Gastroesophageal sphincter (tissue), 4 donors: ENCODE data around the gene IKZF3. TPM values are rescaled to one million over a fixed set of nuclear protein-coding genes. Genes with fewer than 3 reads are reported as not detected.

Source experiments
- ATAC-seq: fragments of 150-250 bp; one replicate; pipeline ENCODE4 v1.9.1; 2016; ENCODE audit warnings: mild to moderate bottlenecking, moderate library complexity
- H3K27ac ChIP-seq, 4 donors: fragments of 200-600 bp; sonication (generic) in 3 of 4; 1 replicate in 3 of 4; 2 replicates in 1 of 4; pipeline ENCODE4 v1.5.1; 2016 to 2019
- H3K27me3 ChIP-seq: fragments of 200-600 bp; sonication (generic); one replicate; pipeline ENCODE4 v1.5.1; 2019
- H3K36me3 ChIP-seq, 2 donors: fragments of 200-600 bp; sonication (generic); one replicate each; pipeline ENCODE4 v1.5.1; 2019; ENCODE audit warnings: control low read depth in 1 of 2
- H3K4me1 ChIP-seq, 3 donors: fragments of 200-600 bp; sonication (generic); 1 replicate in 2 of 3; 2 replicates in 1 of 3; pipeline ENCODE4 v1.5.1; 2016 to 2019; ENCODE audit warnings: control low read depth in 2 of 3
- H3K4me3 ChIP-seq, 2 donors: fragments of 200-600 bp; sonication (generic); one replicate each; pipeline ENCODE4 v1.5.1; 2019; ENCODE audit warnings: mild to moderate bottlenecking in 1 of 2, moderate library complexity in 1 of 2
- H3K9me3 ChIP-seq, 3 donors: fragments of 200-600 bp; sonication (generic); one replicate each; pipeline ENCODE4 v1.5.1; 2017 to 2019; ENCODE audit warnings: control low read depth in 2 of 3
- CTCF ChIP-seq, 4 experiments: fragments of 200-600 bp in 2 of 4; fragments of 450-650 bp in 2 of 4; sonication (generic) in 1 of 4; IDR thresholded peaks; one replicate each; pipeline ENCODE4 v1.5.1; 2017 to 2019; ENCODE audit warnings: antibody characterized with exemption in 4 of 4, mild to moderate bottlenecking in 2 of 4, moderate library complexity in 2 of 4
- EP300 ChIP-seq: sonication (generic); formaldehyde crosslinking; IDR thresholded peaks from one replicate; pipeline ENCODE4 v1.6.1; 2017; ENCODE audit warnings: antibody characterized with exemption, mild to moderate bottlenecking
- POLR2A ChIP-seq, 2 donors: fragments of 450-650 bp; IDR thresholded peaks; one replicate each; pipeline ENCODE4 v1.6.1; 2017; ENCODE audit warnings: antibody characterized with exemption in 2 of 2, mild to moderate bottlenecking in 2 of 2, moderate library complexity in 1 of 2
- POLR2AphosphoS5 ChIP-seq: sonication (generic); formaldehyde crosslinking; IDR thresholded peaks from one replicate; pipeline ENCODE4 v1.6.1; 2017; ENCODE audit warnings: antibody characterized with exemption
- WGBS, 2 donors: methylation state at CpG; one replicate each; pipeline ENCODE4 v1.1.5; 2018; ENCODE audit warnings: low coverage in 1 of 2; 5-methylcytosine and 5-hydroxymethylcytosine counted together
- total RNA-seq, 4 donors: library from RNA; depleted of rRNA; stranded (reverse); fragments of >200 nt; gene quantifications; one replicate each; pipeline ENCODE4 v1.1.0, GENCODE V29; 2016

IKZF3 gene
- total RNA-seq, 4 donors from 2014 or later: 0.62 to 1.5 (median 0.95) TPM

GRCh38 chr17:39872751-39873150 lies 8.6 kb upstream of the IKZF3 start:
- Histone ChIP-seq H3K4me1 (no peaks in the 10 kb centered on the region), H3K27me3 (peaks cover 46% of the 10 kb centered on the region), H3K4me3 (no peak overlapping the region), H3K9me3 (peaks cover 0 to 10% (median 0%) of the 10 kb centered on the region in 3 donors), H3K27ac (no peak overlapping the region), H3K36me3 (no peaks in the 10 kb centered on the region)
- WGBS, 2 donors: 73 to 83% methylated on average over 2 of the region's 2 CpGs
- no peak for TF ChIP-seq CTCF (IDR thresholded peaks at IDR 0.05)
- TF ChIP-seq EP300: no peak
- no peak for ATAC-seq

GRCh38 chr17:39871801-39872200 lies 7.7 kb upstream of the IKZF3 start:
- no peak overlapping the region for H3K27ac ChIP-seq
- no peaks in the 10 kb centered on the region for H3K36me3 ChIP-seq
- peaks cover 49% of the 10 kb centered on the region for H3K27me3 ChIP-seq
- H3K4me3 ChIP-seq: no peak overlapping the region
- WGBS, 2 donors: 59 to 75% methylated on average over 2 of the region's 2 CpGs
- ATAC-seq: no peak
- TF ChIP-seq EP300 (no peak), POLR2A (IDR thresholded peaks at IDR 0.05) (no peak), POLR2AphosphoS5 (no peak), CTCF (IDR thresholded peaks at IDR 0.05) (no peak)
- H3K4me1 ChIP-seq: no peaks in the 10 kb centered on the region
- peaks cover 0 to 17% (median 0%) of the 10 kb centered on the region in 3 donors for H3K9me3 ChIP-seq

DNA sequence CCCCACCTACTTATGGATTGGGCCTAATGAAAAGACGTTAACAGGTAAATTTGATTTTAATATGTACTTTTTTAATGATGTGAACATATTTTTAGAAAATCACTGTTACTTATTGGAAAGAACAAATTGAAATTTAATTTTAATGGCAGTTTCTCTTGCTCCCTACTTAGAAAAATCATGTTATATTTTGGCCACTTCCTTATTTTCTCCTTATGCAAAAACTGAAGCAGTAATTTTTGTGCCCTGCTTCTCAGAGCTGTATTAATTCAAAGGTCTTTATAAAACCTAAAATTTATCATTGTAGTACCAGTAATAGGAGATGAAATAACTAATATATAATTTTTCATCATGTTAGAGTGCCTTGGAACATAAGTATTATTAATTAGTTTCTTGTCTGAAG lies 6.7 kb upstream of the IKZF3 start:
- Histone ChIP-seq H3K4me3 (no peak overlapping the region), H3K9me3 (peaks cover 0 to 17% (median 0%) of the 10 kb centered on the region in 3 donors), H3K36me3 (no peaks in the 10 kb centered on the region), H3K4me1 (no peaks in the 10 kb centered on the region), H3K27ac (no peak overlapping the region), H3K27me3 (peaks cover 55% of the 10 kb centered on the region)
- no peak for ATAC-seq
- TF ChIP-seq POLR2AphosphoS5 (no peak), POLR2A (IDR thresholded peaks at IDR 0.05) (no peak), EP300 (no peak), CTCF (IDR thresholded peaks at IDR 0.05) (no peak)
- 80 to 94% methylated on average over 1 of the region's 1 CpG for WGBS, 2 donors

DNA sequence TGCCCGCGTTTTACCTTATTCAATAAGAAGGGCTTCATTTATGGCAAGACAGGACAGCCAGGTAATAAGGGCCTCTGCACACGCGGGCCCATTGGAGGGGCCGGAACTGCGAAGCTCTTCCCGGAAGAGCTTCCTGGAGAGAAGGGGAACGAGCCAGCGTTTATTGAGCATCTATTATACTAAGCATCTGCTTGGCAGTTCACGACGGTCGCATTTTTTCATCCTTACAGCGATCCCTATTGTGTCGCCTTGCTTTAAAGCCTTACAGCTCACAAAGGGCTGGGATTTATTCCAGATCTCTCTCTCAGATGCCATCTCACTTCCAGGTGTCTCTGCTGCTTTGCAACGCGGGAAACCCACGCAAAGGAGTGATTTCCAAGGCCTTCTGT lies 4.4 kb upstream of the IKZF3 start:
- ATAC-seq: no peak
- no peak overlapping the region for H3K4me3 ChIP-seq
- H3K4me1 ChIP-seq: peaks cover 4 to 8% (median 4%) of the 10 kb centered on the region in 3 donors
- H3K9me3 ChIP-seq: peaks cover 0 to 17% (median 0%) of the 10 kb centered on the region in 3 donors
- H3K36me3 ChIP-seq: no peaks in the 10 kb centered on the region
- no peak for TF ChIP-seq CTCF (IDR thresholded peaks at IDR 0.05)
- TF ChIP-seq POLR2AphosphoS5: no peak
- TF ChIP-seq POLR2A (IDR thresholded peaks at IDR 0.05): no peak
- no peak for TF ChIP-seq EP300
- WGBS, 2 donors: 67 to 76% methylated on average over 8 to 10 of the region's 17 CpGs
- peaks cover 59% of the 10 kb centered on the region for H3K27me3 ChIP-seq
- H3K27ac ChIP-seq: no peak overlapping the region

GRCh38 chr17:39867880-39868553 lies 3.9 kb upstream of the IKZF3 start, which contains the start of gene ZPBP2:
Gene ZPBP2 (plus strand): TSS chr17:39868202. CDS start chr17:39868355, 153 bp downstream.
- H3K4me3 ChIP-seq: no peak within 1 kb of the TSS
- no peak for ATAC-seq
- WGBS, 2 donors: 24% methylated on average over 13 of the region's 67 CpGs; no CpG with 5 or more reads in 1 of the 2 donors
- peaks cover 62% of the 10 kb centered on the region for H3K27me3 ChIP-seq
- peaks cover 0 to 17% (median 0%) of the 10 kb centered on the region in 3 donors for H3K9me3 ChIP-seq
- no peak within 1 kb of the TSS for H3K27ac ChIP-seq
- H3K4me1 ChIP-seq: peaks cover 4 to 8% (median 4%) of the 10 kb centered on the region in 3 donors
- H3K36me3 ChIP-seq: no peaks in the 10 kb centered on the region
- no peak for TF ChIP-seq EP300
- TF ChIP-seq CTCF (IDR thresholded peaks at IDR 0.05): no peak
